GM12892 (cell line): ENCODE measurements around the gene NDNF.

Experiments used
- POLR2A ChIP-seq: IDR thresholded peaks from 2 replicates; pipeline ENCODE4 v1.6.1; 2011; ENCODE audit warnings: low read depth, low read length, control low read depth
- POLR2AphosphoS5 ChIP-seq: IDR thresholded peaks from 2 replicates; pipeline ENCODE4 v1.6.1; 2011; ENCODE audit warnings: low read depth, low read length, control low read depth
- TAF1 ChIP-seq: IDR thresholded peaks from 2 replicates; pipeline ENCODE4 v1.6.1; 2011; ENCODE audit warnings: low read depth, mild to moderate bottlenecking, control low read depth, low read length, borderline replicate concordance

GRCh38 chr4:121003863-121004262 lies 68.5 kb downstream of the NDNF start:
- TF ChIP-seq POLR2A: no peak
- TF ChIP-seq POLR2AphosphoS5: no peak
- TF ChIP-seq TAF1: no peak
